ENCODE data around the gene TICRR.

Gene TICRR

DNA sequence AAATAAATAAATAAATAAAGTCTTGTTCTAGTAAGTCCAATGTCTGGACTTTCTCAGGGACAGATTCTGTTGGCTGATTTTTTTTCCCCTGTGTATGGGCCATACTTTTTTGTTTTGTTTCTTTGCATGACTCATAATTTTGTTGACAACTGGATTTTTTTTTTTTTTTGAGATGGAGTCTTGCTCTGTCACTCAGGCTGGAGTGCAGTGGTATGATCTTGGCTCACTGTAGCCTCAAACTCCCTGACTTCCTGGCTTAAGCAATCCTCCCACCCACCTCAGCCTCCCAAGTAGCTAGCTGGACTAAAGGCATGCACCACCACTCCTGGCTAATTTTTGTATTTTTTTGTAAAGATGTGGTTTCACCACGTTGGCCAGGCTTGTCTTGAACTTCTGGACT, 38.9 kb downstream of the TICRR start:
- in situ Hi-C loops (cut with MboI; ENCODE audit: low sequenced_read_pairs, unreplicated experiment) = no loop called here
- TF ChIP-seq CTCF (IDR thresholded peaks at IDR 0.05; ENCODE audit: borderline replicate concordance, control extremely low read depth, extremely low read depth, insufficient read depth, missing control alignments) = no peak
- DNase-seq (ENCODE audit: low spot score) = no peak

DNA sequence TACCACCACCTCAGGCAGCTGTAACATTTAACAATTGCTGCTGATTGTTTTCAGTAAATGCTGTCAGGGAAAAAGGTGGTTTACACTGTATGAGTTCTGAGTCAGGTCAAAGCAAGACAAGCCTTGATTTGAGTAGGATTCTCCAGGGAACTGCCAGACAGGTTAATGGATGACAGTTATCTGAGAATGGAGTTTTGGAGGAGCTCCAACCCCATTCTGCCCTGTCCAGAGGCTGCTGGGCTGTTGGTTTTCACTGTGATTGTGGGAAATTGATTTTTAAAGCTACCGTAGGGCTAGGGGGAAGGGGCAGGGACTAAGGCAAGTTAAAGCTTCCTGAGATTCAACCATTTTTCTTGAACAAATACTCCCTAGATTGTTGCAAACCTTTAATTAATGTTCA, 39.9 kb downstream of the TICRR start:
- in situ Hi-C loops (cut with MboI; ENCODE audit: low sequenced_read_pairs, unreplicated experiment) = no loop called here
- TF ChIP-seq CTCF (IDR thresholded peaks at IDR 0.05; ENCODE audit: borderline replicate concordance, control extremely low read depth, extremely low read depth, insufficient read depth, missing control alignments) = no peak
- no peak for DNase-seq (ENCODE audit: low spot score)

- in situ Hi-C loops (cut with MboI; ENCODE audit: low sequenced_read_pairs, unreplicated experiment) = no loop called here
- TF ChIP-seq CTCF (IDR thresholded peaks at IDR 0.05; ENCODE audit: borderline replicate concordance, control extremely low read depth, extremely low read depth, insufficient read depth, missing control alignments) = no peak
- DNase-seq (ENCODE audit: low spot score) = no peak
These were observed 41.0 kb downstream of the TICRR start for GRCh38 chr15:89616228-89616627.

- in situ Hi-C loops (cut with MboI; ENCODE audit: low sequenced_read_pairs, unreplicated experiment) = no loop called here
- TF ChIP-seq CTCF (IDR thresholded peaks at IDR 0.05; ENCODE audit: borderline replicate concordance, control extremely low read depth, extremely low read depth, insufficient read depth, missing control alignments) = no peak
- no peak for DNase-seq (ENCODE audit: low spot score)
These were observed 46.3 kb downstream of the TICRR start for GRCh38 chr15:89621547-89621946.

GRCh38 chr15:89623165-89623564, 47.9 kb downstream of the TICRR start:
- no peak for TF ChIP-seq CTCF (IDR thresholded peaks at IDR 0.05; ENCODE audit: borderline replicate concordance, control extremely low read depth, extremely low read depth, insufficient read depth, missing control alignments)
- in situ Hi-C loops (cut with MboI; ENCODE audit: low sequenced_read_pairs, unreplicated experiment) = no loop called here

GRCh38 chr15:89625716-89626115, 50.4 kb downstream of the TICRR start:
- in situ Hi-C loops (cut with MboI; ENCODE audit: low sequenced_read_pairs, unreplicated experiment) = no loop called here
- DNase-seq (ENCODE audit: low spot score) = no peak
- TF ChIP-seq CTCF (IDR thresholded peaks at IDR 0.05; ENCODE audit: borderline replicate concordance, control extremely low read depth, extremely low read depth, insufficient read depth, missing control alignments) = no peak

More at GRCh38 chr15:89623165-89623564, 47.9 kb downstream of the TICRR start:
- no peak for DNase-seq (ENCODE audit: low spot score)

Data from GM13976 (cell line).